Body of pancreas (tissue), 4 donors: Measurements from ENCODE around the gene ZNF26.

ENCODE experiments used
- CTCF ChIP-seq, 7 experiments: fragments of 450-650 bp in 4 of 7; fragments of 200-600 bp in 3 of 7; sonication (generic) in 3 of 7; IDR thresholded peaks; one replicate each; pipeline ENCODE4 v1.5.1; 2016 to 2019; ENCODE audit warnings: antibody characterized with exemption in 7 of 7
- POLR2A ChIP-seq, 3 donors: fragments of 450-650 bp; IDR thresholded peaks; one replicate each; pipeline ENCODE4 v1.6.1; 2016; ENCODE audit warnings: antibody characterized with exemption in 3 of 3, mild to moderate bottlenecking in 2 of 3

GRCh38 chr12:132952371-132953162 is 33.6 kb upstream of the ZNF26 start:
- TF ChIP-seq CTCF (IDR thresholded peaks at IDR 0.05) = no peak
- TF ChIP-seq POLR2A (IDR thresholded peaks at IDR 0.05) = no peak
